GM12878 (cell line): ENCODE data around the gene WIPF1. TPM values are rescaled to one million over a fixed set of nuclear protein-coding genes. Genes with fewer than 3 reads are reported as not detected.

Experiments used
- ATAC-seq: fragments of 200-7000 bp; cut with Tn5 transposase; 3 replicates; pipeline ENCODE4 v1.9.1; 2020; ENCODE audit warnings: mild to moderate bottlenecking, moderate library complexity
- BruUV-seq: library from RNA; stranded (reverse); fragments of 400-500 nt; replicated peaks from 2 replicates; lab custom pipeline; 2021; lab: Mats Ljungman, UMichigan
- CTCF ChIA-PET: fragments of 300-600 bp; sonication (Branson Sonifier 250); formaldehyde crosslinking; extraction: SDS; loops from one replicate; lab custom pipeline; 2021; ENCODE audit warnings: inconsistent platforms; lab: Yijun Ruan, JAX
- POLR2A ChIA-PET: fragments of 350-600 bp; formaldehyde crosslinking; extraction: SDS; loops from one replicate; lab custom pipeline; 2021; ENCODE audit warnings: inconsistent platforms; lab: Charles Lee
- RAD21 ChIA-PET: fragments of 300-600 bp; sonication (Branson Sonifier 250); formaldehyde crosslinking; loops from one replicate; lab custom pipeline; 2023; ENCODE audit warnings: antibody characterized with exemption; ENCODE audit not compliant: unreplicated experiment; lab: Charles Lee
- SMC1A ChIA-PET: fragments of 300-600 bp; sonication (Branson Sonifier 250); formaldehyde crosslinking; loops from one replicate; lab custom pipeline; 2023; ENCODE audit not compliant: unreplicated experiment, uncharacterized antibody; lab: Charles Lee
- DNase-seq: peaks from one replicate; pipeline ENCODE4 v3.0.0-alpha.2; 2011; ENCODE audit warnings: low read depth, low spot score
- FAIRE-seq: peaks from 3 replicates; lab custom pipeline; 2011; peaks lifted over from hg19 to GRCh38; lab: Jason Lieb, UNC
- H2AFZ ChIP-seq: 2 replicates; pipeline ENCODE4 v1.6.0; 2011; ENCODE audit warnings: low read depth, low read length, control low read depth; ENCODE audit not compliant: control insufficient read depth
- H3K27ac ChIP-seq: 2 replicates; pipeline ENCODE4 v1.5.1; 2011; ENCODE audit warnings: control low read depth; ENCODE audit not compliant: control insufficient read depth, insufficient read depth
- H3K27me3 ChIP-seq, 2 experiments: replicated peaks in 1 of 2; 2 replicates each; pipeline versions ENCODE4 v1.6.0 to v1.6.1; 2011; ENCODE audit warnings: low read length in 1 of 2; ENCODE audit not compliant: control insufficient read depth in 2 of 2, insufficient read depth in 2 of 2
- H3K36me3 ChIP-seq, 2 experiments: 2 replicates each; pipeline ENCODE4 v1.5.1; 2011; ENCODE audit warnings: low read length in 1 of 2; ENCODE audit not compliant: control insufficient read depth in 2 of 2, insufficient read depth in 2 of 2
- H3K4me1 ChIP-seq: 2 replicates; pipeline ENCODE4 v1.6.1; 2011; ENCODE audit warnings: mild to moderate bottlenecking, low read length, moderate library complexity, mixed read lengths; ENCODE audit not compliant: control insufficient read depth, insufficient read depth
- H3K4me2 ChIP-seq: 2 replicates; pipeline ENCODE4 v1.6.0; 2011; ENCODE audit warnings: control low read depth; ENCODE audit not compliant: control insufficient read depth, insufficient read depth
- H3K4me3 ChIP-seq: fragments of 200-600 bp; sonication (generic); 2 replicates; pipeline ENCODE4 v1.5.1; 2016
- H3K79me2 ChIP-seq: 2 replicates; pipeline ENCODE4 v1.6.0; 2011; ENCODE audit warnings: low read length; ENCODE audit not compliant: control insufficient read depth, insufficient read depth
- H3K9ac ChIP-seq: 2 replicates; pipeline ENCODE4 v1.8.0; 2011; ENCODE audit warnings: low read length, control low read depth, mixed read lengths; ENCODE audit not compliant: control insufficient read depth, insufficient read depth
- H3K9me3 ChIP-seq: replicated peaks from 3 replicates; pipeline ENCODE4 v1.5.1; 2011; ENCODE audit warnings: mild to moderate bottlenecking, low read length; ENCODE audit not compliant: control insufficient read depth, insufficient read depth
- H4K20me1 ChIP-seq: 2 replicates; pipeline ENCODE4 v1.6.0; 2011; ENCODE audit not compliant: control insufficient read depth, insufficient read depth
- CHD1 ChIP-seq: IDR thresholded peaks from 2 replicates; pipeline ENCODE4 v1.6.1; 2012; ENCODE audit warnings: low read depth, low read length, improper control_type of control experiment
- CHD2 ChIP-seq: IDR thresholded peaks from 2 replicates; pipeline ENCODE4 v1.6.1; 2011; ENCODE audit warnings: low read depth, low read length, improper control_type of control experiment, borderline replicate concordance
- EED ChIP-seq: sonication (generic); IDR thresholded peaks from 2 replicates; pipeline ENCODE4 v1.6.1; 2016; ENCODE audit warnings: antibody characterized with exemption, low read depth
- HCFC1 ChIP-seq: fragments of 150-350 bp; IDR thresholded peaks from 2 replicates; pipeline ENCODE4 v1.6.1; 2014; ENCODE audit warnings: low read length
- IKZF2 ChIP-seq, 2 experiments: fragments of 450-650 bp; IDR thresholded peaks; 2 replicates each; pipeline ENCODE4 v1.6.1; 2017; ENCODE audit warnings: mild to moderate bottlenecking in 2 of 2, moderate library complexity in 2 of 2
- IRF4 ChIP-seq: IDR thresholded peaks from 2 replicates; pipeline ENCODE4 v1.6.1; 2011; ENCODE audit warnings: low read depth, low read length
- MAX ChIP-seq: IDR thresholded peaks from 2 replicates; pipeline ENCODE4 v1.6.1; 2012; ENCODE audit warnings: low read depth, low read length, improper control_type of control experiment
- MEF2B ChIP-seq: fragments of 450-650 bp; IDR thresholded peaks from 2 replicates; pipeline ENCODE4 v1.6.1; 2018; ENCODE audit warnings: mild to moderate bottlenecking, moderate library complexity; ENCODE audit not compliant: partially characterized antibody, poor library complexity, severe bottlenecking
- MTA3 ChIP-seq: IDR thresholded peaks from 2 replicates; pipeline ENCODE4 v1.6.1; 2012; ENCODE audit warnings: low read length, inconsistent platforms, borderline replicate concordance
- NFYA ChIP-seq: IDR thresholded peaks from 2 replicates; pipeline ENCODE4 v1.6.1; 2011; ENCODE audit warnings: low read depth, mild to moderate bottlenecking, low read length, improper control_type of control experiment, borderline replicate concordance
- NR2C1 ChIP-seq: fragments of 450-650 bp; IDR thresholded peaks from 2 replicates; pipeline ENCODE4 v1.6.1; 2017; ENCODE audit warnings: antibody characterized with exemption, mild to moderate bottlenecking, moderate library complexity
- NRF1 ChIP-seq: conservative IDR thresholded peaks from 2 replicates; pipeline ENCODE4 v1.6.1; 2011; ENCODE audit warnings: mild to moderate bottlenecking, low read depth, low read length, improper control_type of control experiment
- PBX3 ChIP-seq: IDR thresholded peaks from 2 replicates; pipeline ENCODE4 v1.6.1; 2011; ENCODE audit warnings: mild to moderate bottlenecking, low read depth, low read length, moderate library complexity; ENCODE audit not compliant: insufficient replicate concordance
- POLR2A ChIP-seq: IDR thresholded peaks from 2 replicates; pipeline ENCODE4 v1.6.1; 2011; ENCODE audit warnings: low read depth, mild to moderate bottlenecking, low read length
- POU2F2 ChIP-seq: IDR thresholded peaks from 3 replicates; pipeline ENCODE4 v1.6.1; 2011; ENCODE audit warnings: low read depth, mild to moderate bottlenecking, low read length, borderline replicate concordance
- SIX5 ChIP-seq: IDR thresholded peaks from 2 replicates; pipeline ENCODE4 v1.6.1; 2011; ENCODE audit warnings: mild to moderate bottlenecking, low read depth, low read length, moderate library complexity; ENCODE audit not compliant: severe bottlenecking
- SPI1 ChIP-seq: IDR thresholded peaks from 2 replicates; pipeline ENCODE4 v1.6.1; 2011; ENCODE audit warnings: low read depth, mild to moderate bottlenecking, low read length, moderate library complexity, borderline replicate concordance; ENCODE audit not compliant: insufficient read depth
- STAT1 ChIP-seq: fragments of 450-650 bp; conservative IDR thresholded peaks from 2 replicates; pipeline ENCODE4 v1.6.1; 2014; ENCODE audit warnings: antibody characterized with exemption, mild to moderate bottlenecking
- YBX1 ChIP-seq: fragments of 450-650 bp; IDR thresholded peaks from 2 replicates; pipeline ENCODE4 v1.6.1; 2016; ENCODE audit warnings: antibody characterized with exemption
- WGBS: methylation state at CpG from one replicate; pipeline ENCODE4 v1.1.6; 2016; ENCODE audit warnings: low lambda C conversion rate; ENCODE audit not compliant: insufficient replicate concordance, insufficient coverage; ENCODE audit errors: missing lambda C conversion rate; 5-methylcytosine and 5-hydroxymethylcytosine counted together
- in situ Hi-C: fragments of 300-500 bp; cut with MboI; formaldehyde crosslinking; loops from 9 replicates; pipeline ENCODE4 v1.14.3; 2018; ENCODE audit warnings: mixed read lengths
- intact Hi-C: fragments of 100-400 bp; cut with micrococcal nuclease; formaldehyde crosslinking; loops from one replicate; pipeline ENCODE4 v1.14.2; 2022; ENCODE audit not compliant: unreplicated experiment
- polyA plus RNA-seq, 11 experiments: library from polyadenylated mRNA; depleted of rRNA in 4 of 11; unstranded in 6 of 11; stranded (reverse) in 5 of 11; fragments of >200 nt; fragmentation: Nextera tagmentation in 4 of 11; fragmentation: Illumina TruSeq in 1 of 11; extraction: Ambion mirVana in 4 of 11; extraction: Trizol in 1 of 11; gene quantifications; 1 replicate in 1 of 11; 2 replicates in 10 of 11; pipeline versions ENCODE4 v1.2.1 to v1.2.3, GENCODE V29; 2011 to 2016; ENCODE audit warnings: inconsistent platforms in 2 of 11, missing spikeins in 2 of 11, low read depth in 1 of 11
- total RNA-seq, 4 experiments: library from RNA; depleted of rRNA in 3 of 4; stranded (reverse); fragments of >200 nt in 3 of 4; fragmentation: Illumina TruSeq in 1 of 4; extraction: Trizol in 1 of 4; gene quantifications; 2 replicates each; pipeline versions ENCODE4 v1.2.1 to v1.2.3, GENCODE V29; 2013 to 2021

Gene WIPF1
- total and polyA plus RNA-seq, 10 of the 15 experiments (the other 5 are each of a cell fraction or from before 2014, with no cell fraction given), result 23.1 to 188 (median 68.9) TPM

- in situ Hi-C loops (no loop called here), intact Hi-C loops (no loop called here)
- FAIRE-seq (no peak), DNase-seq (no peak), ATAC-seq (no peak)
- Histone ChIP-seq H3K4me1 (peaks cover 15% of the 10 kb centered on the region), H3K4me3 (no peak overlapping the region), H2AFZ (no peak overlapping the region), H3K4me2 (no peak overlapping the region), H4K20me1 (no peaks in the 10 kb centered on the region), H3K79me2 (no peaks in the 10 kb centered on the region), H3K9me3 (no peaks in the 10 kb centered on the region; the same call in 2 of the 3 replicates), H3K27me3 (no peaks in the 10 kb centered on the region), H3K9ac (no peak overlapping the region), H3K36me3 (0 out of 4 replicates have a peak, but pooled peaks cover 0 to 2% of the 10 kb centered on the region in 2 experiments), H3K27ac (no peak overlapping the region)
- ChIA-PET RAD21 (no interaction called here), SMC1A (no interaction called here), POLR2A (no interaction called here), CTCF (interaction anchor here (1.8 kb wide), 1 partner anchor 90 kb away, joined by 6 read pairs; no protein-coding TSS in a partner anchor)
- no peak for TF ChIP-seq CHD1
- no peak for TF ChIP-seq POU2F2
- TF ChIP-seq IKZF2 (IDR thresholded peaks at IDR 0.05), result no peak
- no peak for TF ChIP-seq MEF2B
- TF ChIP-seq NRF1, result no peak
- no peak for TF ChIP-seq CHD2
- no peak for TF ChIP-seq MTA3
- TF ChIP-seq SPI1, result no peak
- BruUV-seq, result no TSS peak
- 90% methylated on average over 5 of the region's 5 CpGs for WGBS
These were observed 44.7 kb downstream of the WIPF1 start for GRCh38 chr2:174552880-174553279.

GRCh38 chr2:174551697-174552096 is 45.9 kb downstream of the WIPF1 start:
- CTCF ChIA-PET, result interaction anchor here (0.7 to 1.8 kb wide), 2 partner anchors 52 to 89 kb away, joined by 5 to 6 read pairs; no protein-coding TSS in a partner anchor
- Histone ChIP-seq H3K9me3 (no peaks in the 10 kb centered on the region; the same call in 2 of the 3 replicates), H3K36me3 (0 out of 4 replicates have a peak, but pooled peaks cover 0 to 2% of the 10 kb centered on the region in 2 experiments), H3K4me3 (no peak overlapping the region), H3K27me3 (no peaks in the 10 kb centered on the region), H3K79me2 (no peaks in the 10 kb centered on the region), H2AFZ (no peak overlapping the region), H3K4me1 (peaks cover 15% of the 10 kb centered on the region), H3K27ac (no peak overlapping the region), H3K4me2 (no peak overlapping the region), H3K9ac (no peak overlapping the region), H4K20me1 (no peaks in the 10 kb centered on the region)
- intact Hi-C loops, result no loop called here
- in situ Hi-C loops, result no loop called here
- POLR2A ChIA-PET, result no interaction called here
- ATAC-seq (peak; percentile 41), DNase-seq (no peak), FAIRE-seq (no peak)
- 76% methylated on average over 4 of the region's 4 CpGs for WGBS
- SMC1A ChIA-PET, result interaction anchor here (1.2 kb wide), 1 partner anchor 89 kb away, joined by 5 read pairs; no protein-coding TSS in a partner anchor
- no TSS peak for BruUV-seq
- RAD21 ChIA-PET, result no interaction called here
- no peak for TF ChIP-seq PBX3
- TF ChIP-seq IRF4, result no peak
- TF ChIP-seq NFYA, result no peak
- TF ChIP-seq SIX5, result no peak
- TF ChIP-seq CHD2, result no peak
- no peak for TF ChIP-seq YBX1
- no peak for TF ChIP-seq CHD1
- TF ChIP-seq STAT1, result no peak
- TF ChIP-seq POLR2A, result no peak
- no peak for TF ChIP-seq HCFC1
- TF ChIP-seq NR2C1, result no peak
- TF ChIP-seq SPI1, result no peak
- TF ChIP-seq MAX, result no peak
- no peak for TF ChIP-seq EED
